GM18951 (cell line): ENCODE measurements around the gene TNFAIP8L1.
"Not testable (repeated sequence)": the region's sequence is repeated elsewhere in the genome, so short reads cannot be mapped to it uniquely, and the experiment has no call there.

Source experiments
- POLR2A ChIP-seq: IDR thresholded peaks from 4 replicates; pipeline ENCODE4 v1.6.1; 2011; ENCODE audit warnings: mild to moderate bottlenecking; ENCODE audit not compliant: insufficient read length, insufficient read depth; ENCODE audit errors: extremely low read depth
- in situ Hi-C: fragments of 300-500 bp; cut with MboI; formaldehyde crosslinking; loops from one replicate; pipeline ENCODE4 v1.12.0; 2022; ENCODE audit warnings: low sequenced_read_pairs, mixed read lengths, inconsistent platforms; ENCODE audit not compliant: unreplicated experiment

TNFAIP8L1 gene

GRCh38 chr19:4662020-4662695 lies 22.8 kb downstream of the TNFAIP8L1 start:
- in situ Hi-C loops: no loop called here
- no peak for TF ChIP-seq POLR2A

GRCh38 chr19:4662812-4663211 lies 23.5 kb downstream of the TNFAIP8L1 start:
- no peak for TF ChIP-seq POLR2A
- in situ Hi-C loops: no loop called here

GRCh38 chr19:4664642-4665041 lies 25.3 kb downstream of the TNFAIP8L1 start:
- in situ Hi-C loops: no loop called here

GRCh38 chr19:4669723-4670480 lies 30.6 kb downstream of the TNFAIP8L1 start, which contains the start of gene MYDGF:
MYDGF (minus strand) TSS chr19:4670342; CDS start chr19:4670334, 8 bp downstream.
- TF ChIP-seq POLR2A: peak; percentile 85
- in situ Hi-C loops: no loop called here

More at GRCh38 chr19:4664642-4665041, 25.3 kb downstream of the TNFAIP8L1 start:
- TF ChIP-seq POLR2A: no peak

- no peak for TF ChIP-seq POLR2A
- in situ Hi-C loops: no loop called here
Measured at GRCh38 chr19:4671185-4671851, 32.0 kb downstream of the TNFAIP8L1 start.

- no peak for TF ChIP-seq POLR2A
- in situ Hi-C loops: no loop called here
Measured at GRCh38 chr19:4673216-4673615, 33.9 kb downstream of the TNFAIP8L1 start.

GRCh38 chr19:4673726-4674125 lies 34.4 kb downstream of the TNFAIP8L1 start:
- in situ Hi-C loops: no loop called here
- TF ChIP-seq POLR2A: no peak

GRCh38 chr19:4675346-4675745 lies 36.0 kb downstream of the TNFAIP8L1 start:
- in situ Hi-C loops: no loop called here
- TF ChIP-seq POLR2A: no peak

GRCh38 chr19:4676955-4677731 lies 37.8 kb downstream of the TNFAIP8L1 start:
- no peak for TF ChIP-seq POLR2A
- in situ Hi-C loops: no loop called here

GRCh38 chr19:4678881-4679790 lies 39.8 kb downstream of the TNFAIP8L1 start:
- TF ChIP-seq POLR2A: no peak

GRCh38 chr19:4680021-4680420 lies 40.7 kb downstream of the TNFAIP8L1 start:
- in situ Hi-C loops: not testable (repeated sequence)

More at GRCh38 chr19:4678881-4679790, 39.8 kb downstream of the TNFAIP8L1 start:
- in situ Hi-C loops: no loop called here
